OCI-LY1 (cell line): ENCODE measurements around the gene PTPRF.

Experiments used
- CTCF ChIP-seq: fragments of 200-600 bp; sonication (generic), shearing (Covaris generic); IDR thresholded peaks from 2 replicates; pipeline ENCODE4 v1.5.1; 2017; ENCODE audit warnings: mild to moderate bottlenecking, antibody characterized with exemption, low read length, moderate library complexity, mixed read lengths
- EZH2 ChIP-seq: fragments of 200-600 bp; sonication (generic), shearing (Covaris generic); IDR thresholded peaks from 2 replicates; pipeline ENCODE4 v1.8.0; 2017; ENCODE audit warnings: borderline replicate concordance, mixed run types, mild to moderate bottlenecking, antibody characterized with exemption, low read length, moderate library complexity, mixed read lengths

- TF ChIP-seq CTCF = no peak
- TF ChIP-seq EZH2 = no peak
Observed at GRCh38 chr1:43546388-43547100, 15.9 kb downstream of the PTPRF start.
